ENCODE results near the gene HNRNPD.
"Not testable (repeated sequence)": the region's sequence is repeated elsewhere in the genome, so short reads cannot be mapped to it uniquely, and the experiment has no call there.

- TF ChIP-seq POLR2A, CTCF, EP300 (IDR thresholded peaks at IDR 0.05): not testable (repeated sequence)
These were observed 12.5 kb upstream of the HNRNPD start for GRCh38 chr4:82386312-82386711.
